B cell (primary cell): ENCODE results near the gene PIH1D1. TPM values are rescaled to one million over a fixed set of nuclear protein-coding genes. Genes with fewer than 3 reads are reported as not detected.
A peak's percentile ranks its signal among the peaks of the same experiment; 100 is the strongest.

ENCODE experiments used
- ATAC-seq: fragments of 200-7000 bp; cut with Tn5 transposase; one replicate; pipeline ENCODE4 v1.10.0; 2021; ENCODE audit warnings: low read depth, mild to moderate bottlenecking, moderate number of reproducible peaks, moderate library complexity
- CTCF ChIA-PET: fragments of 350-600 bp; sonication (Branson Sonifier 250); formaldehyde crosslinking; loops from one replicate; lab custom pipeline; 2021; ENCODE audit warnings: antibody characterized with exemption, inconsistent platforms; lab: Charles Lee
- POLR2A ChIA-PET: fragments of 350-600 bp; sonication (Branson Sonifier 250); formaldehyde crosslinking; loops from one replicate; lab custom pipeline; 2021; ENCODE audit warnings: antibody characterized with exemption; lab: Charles Lee
- DNase-seq: peaks from one replicate; pipeline ENCODE4 v3.0.0; 2013
- H2AFZ ChIP-seq: 2 replicates; pipeline ENCODE4 v1.6.1; 2012; ENCODE audit warnings: mild to moderate bottlenecking, low read depth, low read length; ENCODE audit not compliant: insufficient read depth, poor library complexity, severe bottlenecking
- H3K27ac ChIP-seq, 2 donors: 1 replicate in 1 of 2; 2 replicates in 1 of 2; pipeline ENCODE4 v1.5.1; 2012 to 2013; ENCODE audit warnings: low read length in 2 of 2, mild to moderate bottlenecking in 2 of 2, moderate library complexity in 1 of 2
- H3K27me3 ChIP-seq, 4 experiments: fragments of 200-600 bp in 1 of 4; sonication (generic) in 1 of 4; replicated peaks in 1 of 4; 1 replicate in 2 of 4; 2 replicates in 2 of 4; pipeline versions ENCODE4 v1.6.1 to v1.7.0; 2013 to 2016; ENCODE audit warnings: low read length in 3 of 4, mild to moderate bottlenecking in 2 of 4, mixed read lengths in 1 of 4, moderate library complexity in 1 of 4; ENCODE audit not compliant: insufficient read depth in 4 of 4, control insufficient read depth in 3 of 4; ENCODE audit errors: control extremely low read depth in 1 of 4
- H3K36me3 ChIP-seq, 2 experiments: replicated peaks in 1 of 2; 1 replicate in 1 of 2; 2 replicates in 1 of 2; pipeline versions ENCODE4 v1.6.1 to v1.7.1; 2013; ENCODE audit warnings: low read length in 1 of 2; ENCODE audit not compliant: insufficient read depth in 2 of 2, control insufficient read depth in 1 of 2; ENCODE audit errors: control extremely low read depth in 1 of 2, extremely low read depth in 1 of 2
- H3K4me1 ChIP-seq, 2 donors: fragments of 200-600 bp in 1 of 2; sonication (generic) in 1 of 2; 1 replicate in 1 of 2; 2 replicates in 1 of 2; pipeline versions ENCODE4 v1.5.1 to v1.6.1; 2013 to 2017; ENCODE audit warnings: low read length in 2 of 2; ENCODE audit not compliant: control insufficient read depth in 2 of 2, insufficient read depth in 2 of 2
- H3K4me2 ChIP-seq: replicated peaks from 2 replicates; pipeline ENCODE3; 2012; ENCODE audit warnings: mild to moderate bottlenecking, low read depth, low read length; ENCODE audit not compliant: poor library complexity, severe bottlenecking
- H3K4me3 ChIP-seq, 5 experiments: fragments of 200-600 bp in 1 of 5; sonication (generic) in 1 of 5; 1 replicate in 3 of 5; 2 replicates in 2 of 5; pipeline versions ENCODE4 v1.5.1 to v1.7.0; 2011 to 2016; ENCODE audit warnings: low read length in 4 of 5, mild to moderate bottlenecking in 4 of 5, low read depth in 2 of 5, control low read depth in 1 of 5, moderate library complexity in 1 of 5; ENCODE audit not compliant: insufficient read depth in 1 of 5; ENCODE audit errors: control extremely low read depth in 1 of 5, extremely low read depth in 1 of 5
- H3K79me2 ChIP-seq: fragments of 200-600 bp; sonication (generic); one replicate; pipeline ENCODE4 v1.6.0; 2016; ENCODE audit warnings: low read length; ENCODE audit not compliant: control insufficient read depth, insufficient read depth
- H3K9ac ChIP-seq: fragments of 200-600 bp; sonication (generic); 2 replicates; pipeline ENCODE4 v1.6.1; 2017; ENCODE audit warnings: mild to moderate bottlenecking, low read length, moderate library complexity
- H3K9me3 ChIP-seq, 3 donors: one replicate each; pipeline versions ENCODE4 v1.6.1 to v1.7.1; 2013; ENCODE audit warnings: low read length in 2 of 3; ENCODE audit not compliant: control insufficient read depth in 2 of 3, insufficient read depth in 1 of 3; ENCODE audit errors: control extremely low read depth in 1 of 3
- H4K20me1 ChIP-seq: 2 replicates; pipeline ENCODE4 v1.6.0; 2012; ENCODE audit warnings: mild to moderate bottlenecking, low read length; ENCODE audit not compliant: insufficient read depth, control insufficient read depth, poor library complexity, severe bottlenecking
- H3K27ac Mint-ChIP-seq: one replicate; pipeline ENCODE4 v1.8.0; 2021; ENCODE audit warnings: mixed read lengths
- H3K27me3 Mint-ChIP-seq: one replicate; pipeline ENCODE4 v1.8.0; 2021; ENCODE audit warnings: mixed read lengths
- H3K4me1 Mint-ChIP-seq: one replicate; pipeline ENCODE4 v1.8.0; 2021; ENCODE audit warnings: mixed read lengths
- H3K4me3 Mint-ChIP-seq: one replicate; pipeline ENCODE4 v1.8.0; 2021; ENCODE audit warnings: mixed read lengths
- H3K9me3 Mint-ChIP-seq: one replicate; pipeline ENCODE4 v1.8.0; 2022; ENCODE audit warnings: mixed read lengths; ENCODE audit not compliant: insufficient read depth
- EZH2 ChIP-seq: IDR thresholded peaks from 2 replicates; pipeline ENCODE4 v1.6.1; 2012; ENCODE audit warnings: borderline replicate concordance, low read depth, mild to moderate bottlenecking, moderate library complexity, low read length; ENCODE audit not compliant: insufficient read depth, poor library complexity, severe bottlenecking
- WGBS: methylation state at CpG from one replicate; pipeline ENCODE4 v1.1.5; 2013; ENCODE audit warnings: missing lambda C conversion rate; ENCODE audit not compliant: insufficient coverage; 5-methylcytosine and 5-hydroxymethylcytosine counted together
- intact Hi-C: fragments of 100-400 bp; cut with micrococcal nuclease; formaldehyde crosslinking; loops from one replicate; pipeline ENCODE4 v1.10.0; 2022
- polyA plus RNA-seq: library from polyadenylated mRNA; depleted of rRNA; stranded (reverse); fragments of >200 nt; gene quantifications from 2 replicates; pipeline ENCODE4 v1.2.3, GENCODE V29; 2012
- total RNA-seq, 2 donors: library from RNA; stranded (reverse); fragments of 120-200 nt in 1 of 2; gene quantifications; 1 replicate in 1 of 2; 2 replicates in 1 of 2; pipeline versions ENCODE4 v1.2.3 to v1.2.4, GENCODE V29; 2013 to 2022
- TF ChIP-seq, protein P1 (sequence below): fragments of 200-600 bp; IDR thresholded peaks from one replicate; pipeline ENCODE4 v1.8.0; 2022; ENCODE audit warnings: antibody characterized with exemption, mild to moderate bottlenecking

The PIH1D1 gene
- total and polyA plus RNA-seq, 2 donors (not counting 1 experiment from before 2014, with no cell fraction given), result 158 to 184 TPM

DNA sequence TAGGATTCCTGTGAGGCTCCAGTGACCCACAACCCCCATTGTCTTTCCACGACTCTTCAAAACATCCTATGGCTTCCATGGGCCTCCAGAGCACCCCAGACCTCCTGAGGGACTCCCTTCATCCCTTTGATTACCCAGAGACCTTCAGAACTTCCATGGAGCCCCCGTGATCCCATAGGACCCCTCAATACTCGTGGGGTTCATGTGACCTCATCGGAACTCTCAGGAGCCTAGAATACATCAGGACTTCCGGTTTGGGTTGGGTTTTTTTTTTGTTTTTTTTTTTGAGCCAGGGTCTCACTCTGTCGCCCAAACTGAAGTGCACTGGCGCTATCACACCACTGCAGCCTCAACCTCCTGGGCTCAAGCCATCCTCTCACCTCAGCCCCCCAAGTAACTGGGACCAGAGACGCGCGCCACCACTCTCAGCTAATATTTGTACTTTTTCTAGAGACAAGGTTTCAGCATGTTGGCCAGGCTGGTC is 2.2 kb upstream of the PIH1D1 start:
- H3K27me3 ChIP-seq, result no peaks in the 10 kb centered on the region
- H3K9me3 Mint-ChIP-seq, result no peaks in the 10 kb centered on the region
- peaks cover 76% of the 10 kb centered on the region for H3K79me2 ChIP-seq
- no peak for ATAC-seq
- H3K9me3 ChIP-seq, result peaks cover 0 to 3% (median 0%) of the 10 kb centered on the region in 3 donors
- peak overlapping the region; percentile 98 for H3K9ac ChIP-seq
- TF ChIP-seq, protein P1, sequence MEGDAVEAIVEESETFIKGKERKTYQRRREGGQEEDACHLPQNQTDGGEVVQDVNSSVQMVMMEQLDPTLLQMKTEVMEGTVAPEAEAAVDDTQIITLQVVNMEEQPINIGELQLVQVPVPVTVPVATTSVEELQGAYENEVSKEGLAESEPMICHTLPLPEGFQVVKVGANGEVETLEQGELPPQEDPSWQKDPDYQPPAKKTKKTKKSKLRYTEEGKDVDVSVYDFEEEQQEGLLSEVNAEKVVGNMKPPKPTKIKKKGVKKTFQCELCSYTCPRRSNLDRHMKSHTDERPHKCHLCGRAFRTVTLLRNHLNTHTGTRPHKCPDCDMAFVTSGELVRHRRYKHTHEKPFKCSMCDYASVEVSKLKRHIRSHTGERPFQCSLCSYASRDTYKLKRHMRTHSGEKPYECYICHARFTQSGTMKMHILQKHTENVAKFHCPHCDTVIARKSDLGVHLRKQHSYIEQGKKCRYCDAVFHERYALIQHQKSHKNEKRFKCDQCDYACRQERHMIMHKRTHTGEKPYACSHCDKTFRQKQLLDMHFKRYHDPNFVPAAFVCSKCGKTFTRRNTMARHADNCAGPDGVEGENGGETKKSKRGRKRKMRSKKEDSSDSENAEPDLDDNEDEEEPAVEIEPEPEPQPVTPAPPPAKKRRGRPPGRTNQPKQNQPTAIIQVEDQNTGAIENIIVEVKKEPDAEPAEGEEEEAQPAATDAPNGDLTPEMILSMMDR, result no peak
- no peak for TF ChIP-seq EZH2
- H3K4me2 ChIP-seq, result peak overlapping the region; percentile 97
- peaks cover 0 to 29% of the 10 kb centered on the region in 2 experiments for H3K36me3 ChIP-seq
- no peak for DNase-seq
- H3K27ac Mint-ChIP-seq, result peak overlapping the region; percentile 100
- H3K27me3 Mint-ChIP-seq, result no peaks in the 10 kb centered on the region
- intact Hi-C loops, result loop anchor here (1.0 kb wide), 3 partner anchors 16 to 223 kb away; partner anchors contain the start of gene SCAF1
- peak overlapping the region; percentile 99 for H3K27ac ChIP-seq
- 67% methylated on average over 4 of the region's 10 CpGs for WGBS
- H4K20me1 ChIP-seq, result peaks cover 17% of the 10 kb centered on the region
- ChIA-PET CTCF (interaction anchor here (0.6 to 5.0 kb wide), 10 partner anchors 9 to 1187 kb away, joined by 3 to 44 read pairs (median 4); partner anchors contain the start of genes FLT3LG, NOSIP and PRMT1), POLR2A (interaction anchor here (0.6 to 4.0 kb wide), 11 partner anchors 10 to 223 kb away, joined by 3 to 57 read pairs (median 5); partner anchors contain the start of genes CD37, PRMT1 and RPS11)
- H3K4me3 ChIP-seq, result peak overlapping the region; percentile 74 to 100 (median 89)
- peaks cover 43% of the 10 kb centered on the region for H3K4me1 Mint-ChIP-seq
- H3K4me1 ChIP-seq, result peaks cover 23 to 43% of the 10 kb centered on the region in 2 donors
- peak overlapping the region; percentile 99 for H3K4me3 Mint-ChIP-seq
- H2AFZ ChIP-seq, result peak overlapping the region; percentile 68
